Stimulated activated CD4-positive, alpha-beta T cell treated with anti-CD3 and anti-CD28 coated beads, Interleukin-4, amount 100 ng/mL, for 48 hours (primary cell): ENCODE results near the gene MAP1LC3B.
A peak's percentile ranks its signal among the peaks of the same experiment; 100 is the strongest.

Experiments used
- DNase-seq, 2 donors: peaks; one replicate each; pipeline ENCODE4 v3.0.0-alpha.2; 2020; ENCODE audit warnings: low read depth in 2 of 2

Gene MAP1LC3B

GRCh38 chr16:87431926-87432325 is 39.8 kb downstream of the MAP1LC3B start:
- DNase-seq = no peak

- DNase-seq = no peak
Observed at GRCh38 chr16:87432330-87432915, 40.3 kb downstream of the MAP1LC3B start.

GRCh38 chr16:87434146-87434667 is 42.1 kb downstream of the MAP1LC3B start:
- no peak for DNase-seq

GRCh38 chr16:87435372-87436224 is 43.5 kb downstream of the MAP1LC3B start:
- no peak for DNase-seq

- DNase-seq = peak; percentile 21 to 45
Observed at GRCh38 chr16:87436225-87437172, 44.4 kb downstream of the MAP1LC3B start.

GRCh38 chr16:87437327-87437726 is 45.2 kb downstream of the MAP1LC3B start:
- DNase-seq = no peak

GRCh38 chr16:87437911-87438610 is 45.9 kb downstream of the MAP1LC3B start:
- no peak for DNase-seq

- no peak for DNase-seq
Observed at GRCh38 chr16:87438611-87438985, 46.5 kb downstream of the MAP1LC3B start.

- DNase-seq = no peak
Observed at GRCh38 chr16:87439926-87440325, 47.8 kb downstream of the MAP1LC3B start.

GRCh38 chr16:87441886-87442580 is 49.9 kb downstream of the MAP1LC3B start:
- no peak for DNase-seq

GRCh38 chr16:87442581-87442966 is 50.4 kb downstream of the MAP1LC3B start:
- no peak for DNase-seq

- DNase-seq = no peak
Observed at GRCh38 chr16:87443016-87443415, 50.9 kb downstream of the MAP1LC3B start.

GRCh38 chr16:87443964-87444363 is 51.8 kb downstream of the MAP1LC3B start:
- no peak for DNase-seq

GRCh38 chr16:87445486-87445885 is 53.4 kb downstream of the MAP1LC3B start:
- DNase-seq = no peak

GRCh38 chr16:87446479-87446878 is 54.3 kb downstream of the MAP1LC3B start:
- DNase-seq = no peak

- no peak for DNase-seq
Observed at GRCh38 chr16:87447323-87447722, 55.2 kb downstream of the MAP1LC3B start.

- no peak for DNase-seq
Observed at GRCh38 chr16:87448866-87449265, 56.7 kb downstream of the MAP1LC3B start.

- DNase-seq = no peak
Observed at GRCh38 chr16:87451563-87452210, 59.6 kb downstream of the MAP1LC3B start.

GRCh38 chr16:87453326-87453725 is 61.2 kb downstream of the MAP1LC3B start:
- DNase-seq = no peak
